ENCODE data around the gene KIFAP3.

- TF ChIP-seq RFX5 (IDR thresholded peaks at IDR 0.05; ENCODE audit: borderline replicate concordance, low read depth, low read length) (no peak), POLR2AphosphoS5 (IDR thresholded peaks at IDR 0.05; ENCODE audit: low read depth, low read length) (no peak), SIRT6 (IDR thresholded peaks at IDR 0.05; ENCODE audit: low read length) (no peak), POLR2A (IDR thresholded peaks at IDR 0.05; ENCODE audit: control extremely low read depth in 1 of 2, low read depth in 2 of 2, low read length in 2 of 2) (no peak), GTF2F1 (IDR thresholded peaks at IDR 0.05; ENCODE audit: borderline replicate concordance, low read depth, low read length) (no peak), CTCF (IDR thresholded peaks at IDR 0.05; ENCODE audit: control extremely low read depth in 1 of 3, insufficient read depth in 1 of 3, low read depth in 1 of 3, low read length in 3 of 3) (no peak), EZH2 (IDR thresholded peaks at IDR 0.05; ENCODE audit: low read depth, low read length, severe bottlenecking) (no peak), EP300 (IDR thresholded peaks at IDR 0.05; ENCODE audit: borderline replicate concordance in 1 of 2, low read depth in 2 of 2, low read length in 2 of 2) (no peak), JUND (IDR thresholded peaks at IDR 0.05; ENCODE audit: low read length) (no peak), MAX (IDR thresholded peaks at IDR 0.05) (no peak)
Observed at GRCh38 chr1:170012920-170013319, 61.6 kb downstream of the KIFAP3 start.

Data from H1 (cell line).